Astrocyte (in vitro differentiated cells and primary cell): ENCODE data around the gene SCAMP3.
"Not testable (repeated sequence)": the region's sequence is repeated elsewhere in the genome, so short reads cannot be mapped to it uniquely, and the experiment has no call there.

ENCODE experiments used
- EZH2 ChIP-seq: IDR thresholded peaks from 2 replicates; pipeline ENCODE4 v1.6.1; 2012; ENCODE audit warnings: mild to moderate bottlenecking, low read length, inconsistent platforms; ENCODE audit not compliant: insufficient read depth
- TF ChIP-seq, protein P1 (sequence below): IDR thresholded peaks from 2 replicates; pipeline ENCODE4 v1.5.1; 2011; ENCODE audit warnings: low read depth, mild to moderate bottlenecking, inconsistent platforms, low read length, moderate library complexity; ENCODE audit not compliant: insufficient read depth

DNA sequence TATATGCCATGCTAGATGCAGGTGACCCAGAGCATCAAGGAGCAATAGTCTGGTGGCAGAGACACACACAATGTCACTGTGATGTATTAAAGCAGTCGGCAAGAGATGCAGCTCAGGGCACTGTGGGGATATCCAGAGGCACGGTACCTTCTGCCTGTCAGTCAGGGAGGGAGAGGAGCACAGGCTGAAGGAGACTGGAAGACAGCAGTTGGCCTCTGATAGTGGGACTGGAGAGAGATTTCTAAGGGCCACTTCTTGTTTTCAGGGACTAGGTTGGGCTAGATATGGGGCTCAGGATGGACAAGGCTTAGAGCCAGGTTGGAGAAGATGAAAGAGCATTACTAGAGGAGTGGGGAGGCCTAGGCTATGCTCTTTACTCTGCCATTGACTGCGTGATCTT is 30.9 kb downstream of the SCAMP3 start:
- TF ChIP-seq, protein P1, sequence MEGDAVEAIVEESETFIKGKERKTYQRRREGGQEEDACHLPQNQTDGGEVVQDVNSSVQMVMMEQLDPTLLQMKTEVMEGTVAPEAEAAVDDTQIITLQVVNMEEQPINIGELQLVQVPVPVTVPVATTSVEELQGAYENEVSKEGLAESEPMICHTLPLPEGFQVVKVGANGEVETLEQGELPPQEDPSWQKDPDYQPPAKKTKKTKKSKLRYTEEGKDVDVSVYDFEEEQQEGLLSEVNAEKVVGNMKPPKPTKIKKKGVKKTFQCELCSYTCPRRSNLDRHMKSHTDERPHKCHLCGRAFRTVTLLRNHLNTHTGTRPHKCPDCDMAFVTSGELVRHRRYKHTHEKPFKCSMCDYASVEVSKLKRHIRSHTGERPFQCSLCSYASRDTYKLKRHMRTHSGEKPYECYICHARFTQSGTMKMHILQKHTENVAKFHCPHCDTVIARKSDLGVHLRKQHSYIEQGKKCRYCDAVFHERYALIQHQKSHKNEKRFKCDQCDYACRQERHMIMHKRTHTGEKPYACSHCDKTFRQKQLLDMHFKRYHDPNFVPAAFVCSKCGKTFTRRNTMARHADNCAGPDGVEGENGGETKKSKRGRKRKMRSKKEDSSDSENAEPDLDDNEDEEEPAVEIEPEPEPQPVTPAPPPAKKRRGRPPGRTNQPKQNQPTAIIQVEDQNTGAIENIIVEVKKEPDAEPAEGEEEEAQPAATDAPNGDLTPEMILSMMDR = not testable (repeated sequence)
- TF ChIP-seq EZH2 = not testable (repeated sequence)
